Stimulated activated CD8-positive, alpha-beta memory T cell treated with anti-CD3 and anti-CD28 coated beads, Interleukin-7, amount 100 ng/mL, for 24 hours (primary cell): ENCODE data around the gene C9.
"Not testable (repeated sequence)": the region's sequence is repeated elsewhere in the genome, so short reads cannot be mapped to it uniquely, and the experiment has no call there.

Experiments used
- DNase-seq: peaks from one replicate; pipeline ENCODE4 v3.0.0-alpha.2; 2020; ENCODE audit warnings: low read depth

Gene C9

DNA sequence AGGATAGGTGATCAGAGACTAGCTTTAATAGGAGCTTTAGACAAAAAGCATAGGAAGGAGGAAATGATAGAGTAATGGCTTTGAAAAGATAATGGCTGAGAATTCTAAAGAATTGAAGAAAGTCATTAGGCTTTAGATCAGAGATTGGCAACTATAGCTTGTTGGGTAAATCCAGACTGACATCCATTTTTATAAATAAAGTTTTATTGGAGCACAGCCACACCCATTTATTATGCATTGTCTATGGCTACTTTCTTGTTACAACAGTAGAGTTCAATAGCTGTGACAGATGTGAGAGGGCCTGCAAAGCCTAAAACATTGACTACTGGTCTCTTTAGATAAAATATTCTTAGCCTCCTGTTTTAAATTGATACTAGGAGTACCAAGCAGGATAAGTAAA lies 104.2 kb downstream of the C9 start:
- DNase-seq = no peak

DNA sequence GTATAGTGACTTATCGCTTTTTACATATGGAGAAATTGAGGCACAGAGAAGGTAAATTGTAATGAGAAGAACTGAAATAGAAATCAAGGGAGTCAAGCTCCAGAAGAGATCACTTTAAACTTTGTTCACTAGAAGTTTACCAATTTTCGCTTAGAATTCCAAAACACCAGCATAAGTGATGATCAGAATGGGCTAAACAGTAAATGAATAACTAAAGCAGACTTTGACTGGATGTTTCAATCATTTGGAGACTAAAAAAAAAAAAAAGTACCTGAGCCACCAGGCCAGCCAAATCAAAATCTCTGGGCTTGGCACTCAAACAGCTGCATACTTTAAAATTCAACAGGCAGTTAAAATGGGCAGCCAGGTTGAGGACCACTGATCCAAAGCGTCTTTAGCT lies 106.7 kb downstream of the C9 start:
- no peak for DNase-seq

DNA sequence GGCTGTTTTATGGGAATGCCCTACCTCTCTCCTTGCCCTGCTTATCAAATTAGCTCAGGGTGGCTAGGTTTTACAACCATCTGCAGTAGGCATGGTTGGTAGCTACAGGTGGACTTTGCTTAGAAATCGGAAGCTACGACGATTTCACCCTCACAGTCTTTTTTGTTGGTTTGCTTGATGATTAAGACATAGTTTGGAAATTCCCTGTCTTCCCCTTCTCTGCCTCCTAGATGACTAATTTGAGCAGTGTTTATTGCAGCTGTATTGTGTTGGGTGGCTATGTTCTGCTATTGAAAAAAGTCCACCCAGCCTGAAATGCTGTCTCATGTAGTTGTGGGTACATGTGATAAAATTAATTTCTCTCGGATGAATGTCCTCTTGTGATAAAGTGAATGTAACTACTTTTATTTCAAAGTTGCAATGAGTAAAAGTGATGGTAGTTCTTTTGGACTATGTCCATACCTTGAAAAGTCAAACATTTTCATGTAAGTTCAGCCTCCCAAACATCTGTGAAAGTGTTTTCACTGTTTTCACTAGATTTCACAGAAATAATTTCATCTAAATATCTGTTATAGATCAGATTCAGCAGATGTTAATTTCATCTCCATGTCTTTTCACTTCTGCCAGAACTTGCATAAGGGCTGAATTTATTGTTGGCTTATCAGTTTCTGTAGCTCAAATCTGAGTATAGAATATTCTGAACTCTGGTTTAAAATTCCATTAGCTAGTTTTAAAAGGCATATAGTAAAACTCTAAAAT lies 107.6 kb downstream of the C9 start:
- no peak for DNase-seq

DNA sequence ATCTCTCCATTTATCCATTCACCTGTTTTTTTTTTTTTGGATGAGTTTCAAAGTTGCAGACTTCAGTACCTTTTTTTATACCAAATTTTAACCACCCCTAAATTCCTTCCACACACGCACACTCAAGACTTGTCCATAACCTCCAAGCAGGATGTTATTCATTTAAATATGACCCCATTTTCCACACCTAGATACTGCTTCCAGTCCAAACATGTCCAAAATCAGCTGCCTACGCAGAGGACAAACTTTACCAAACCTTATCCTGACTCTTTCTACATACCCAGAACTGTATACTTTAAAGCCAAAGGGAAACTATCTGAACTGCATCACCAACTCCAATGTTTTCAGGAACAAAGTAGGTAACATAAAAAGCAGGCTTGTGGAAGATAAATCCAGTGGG lies 108.9 kb downstream of the C9 start:
- DNase-seq = no peak

GRCh38 chr5:39254671-39255070 lies 109.6 kb downstream of the C9 start:
- DNase-seq = no peak

DNA sequence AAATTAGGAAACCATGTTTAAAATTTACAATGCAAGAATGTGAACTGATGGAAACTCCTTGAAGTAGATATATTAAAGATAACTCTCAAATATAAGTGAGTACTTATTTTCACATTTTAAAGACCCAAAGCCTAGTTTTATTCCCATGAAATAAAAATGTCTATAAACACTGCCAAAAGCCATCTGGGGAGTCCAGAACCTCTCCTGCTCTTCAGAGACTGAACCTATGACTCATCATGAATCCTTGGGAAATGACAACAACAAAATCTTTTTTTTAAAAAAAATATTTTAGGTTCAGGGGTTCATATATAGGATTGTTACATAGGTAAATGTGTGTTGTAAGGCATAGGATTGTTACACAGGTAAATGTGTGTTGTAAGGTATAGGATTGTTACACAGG lies 111.1 kb downstream of the C9 start:
- DNase-seq = no peak

- no peak for DNase-seq
Observed at GRCh38 chr5:39249564-39250274, 114.6 kb downstream of the C9 start.

DNA sequence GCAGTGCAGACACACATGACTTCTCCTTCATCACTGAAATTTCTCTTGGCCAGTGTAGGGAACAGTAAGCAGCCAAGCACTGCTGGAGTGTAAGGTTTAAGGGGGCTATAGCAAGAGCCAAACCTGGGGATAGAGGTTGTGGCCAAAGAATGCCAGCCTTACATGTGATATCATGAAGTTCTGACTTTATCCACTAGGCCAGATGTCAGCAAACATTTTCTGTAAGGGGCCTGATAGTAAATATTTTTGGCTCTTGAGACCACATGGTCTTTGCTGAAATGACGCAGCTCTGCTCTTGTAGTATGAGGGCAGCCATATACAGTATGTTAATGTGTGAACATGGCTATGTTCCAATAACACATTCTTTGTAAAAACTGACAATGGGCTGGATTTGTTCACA lies 115.2 kb downstream of the C9 start:
- DNase-seq = no peak

GRCh38 chr5:39240750-39241149 lies 123.5 kb downstream of the C9 start:
- DNase-seq = no peak

DNA sequence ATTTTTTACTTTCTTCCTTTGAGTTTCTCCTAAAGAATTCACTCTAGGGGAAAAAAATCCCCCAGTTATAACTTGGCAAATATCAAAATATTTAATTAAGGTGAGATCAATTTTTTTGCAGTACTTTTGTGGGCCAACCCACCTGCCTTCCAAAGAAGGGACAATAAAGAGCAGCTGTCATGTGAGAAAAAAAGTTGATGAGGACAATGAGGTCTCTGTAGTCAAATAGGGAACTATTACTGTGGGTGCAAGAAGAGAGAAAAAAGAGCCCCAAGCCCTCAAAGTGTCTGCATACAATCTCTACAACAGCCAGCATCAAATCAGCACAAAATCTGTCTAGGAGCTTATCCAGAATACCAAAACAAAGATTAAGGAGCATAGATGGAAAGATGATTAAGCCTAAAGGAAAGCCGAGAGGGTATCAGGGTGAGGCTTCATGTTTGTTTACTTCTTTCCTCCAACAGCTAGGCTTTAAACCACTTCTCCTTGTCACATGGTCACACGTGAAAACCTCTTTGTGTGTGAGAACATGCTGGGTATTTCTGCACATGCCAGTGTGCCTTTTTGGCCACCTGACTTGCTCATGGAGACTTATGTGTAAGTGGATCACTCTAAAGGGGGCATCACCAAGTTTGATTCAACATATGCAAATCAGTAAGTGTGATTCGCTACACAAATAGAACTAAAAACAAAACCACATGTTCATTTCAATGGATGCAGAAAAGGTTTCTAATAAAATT lies 125.8 kb downstream of the C9 start:
- DNase-seq = no peak

DNA sequence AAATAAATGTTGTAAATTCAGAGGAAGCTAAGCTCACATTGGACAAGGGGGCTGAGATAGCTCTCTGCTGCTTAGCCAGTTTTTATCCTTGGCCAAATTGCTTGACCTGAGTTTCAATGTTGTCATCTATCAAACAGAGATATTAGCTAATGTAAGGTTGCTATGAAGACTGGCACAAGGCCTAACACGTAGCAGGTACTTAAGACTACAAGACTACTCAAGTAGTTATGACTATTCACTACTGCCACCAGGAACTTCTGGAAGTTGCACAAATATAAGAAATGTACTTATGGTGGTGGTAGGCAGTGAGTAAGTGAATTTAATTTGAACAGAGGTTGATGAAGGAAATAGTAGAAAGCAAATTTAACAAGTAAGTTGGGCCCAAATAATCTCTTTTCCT lies 127.6 kb downstream of the C9 start:
- no peak for DNase-seq

DNA sequence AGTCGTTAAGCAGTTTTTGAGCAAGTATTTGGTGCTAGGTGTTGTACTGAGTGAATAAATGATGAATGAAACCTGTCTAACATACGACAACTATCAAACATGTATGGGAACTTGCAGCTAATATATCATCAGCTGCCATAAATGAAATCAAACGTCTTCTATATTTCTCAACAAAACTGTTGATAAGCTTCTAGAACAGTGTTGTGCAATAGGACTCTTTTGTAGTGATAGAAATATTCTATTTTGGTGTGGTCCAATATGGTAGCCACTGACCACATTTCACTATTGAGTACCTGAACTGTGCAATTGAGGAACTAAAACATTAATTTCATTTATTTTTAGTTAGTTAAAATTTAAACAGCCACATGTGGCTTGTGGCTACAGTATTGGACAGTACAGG lies 128.6 kb downstream of the C9 start:
- DNase-seq = no peak

- not testable (repeated sequence) for DNase-seq
Observed at GRCh38 chr5:39234494-39234893, 129.8 kb downstream of the C9 start.
